ENCODE data around the gene DTYMK. TPM values are rescaled to one million over a fixed set of nuclear protein-coding genes. Genes with fewer than 3 reads are reported as not detected.

Gene DTYMK
- polyA plus RNA-seq, 1 donor = 25.5 TPM

DNA sequence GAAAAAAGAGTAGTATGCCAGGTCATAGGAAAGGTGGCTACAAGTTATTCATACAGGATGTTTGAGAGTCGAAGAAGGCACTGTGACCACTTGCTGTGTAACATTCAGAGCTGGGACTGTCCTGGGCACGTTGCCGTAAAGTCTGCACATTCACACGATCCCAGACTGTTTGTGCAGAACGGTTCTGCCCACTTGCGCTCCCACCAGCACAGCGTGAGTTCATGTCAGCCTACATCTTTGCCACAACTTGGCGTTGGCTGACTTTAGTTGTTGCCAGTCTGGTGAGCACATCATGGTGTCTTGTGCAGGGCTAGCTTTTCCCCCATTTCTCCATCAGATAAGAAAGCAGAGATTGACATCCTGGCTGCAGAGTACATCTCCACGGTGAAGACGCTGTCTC, 22.3 kb upstream of the DTYMK start:
- no peak overlapping the region for H3K4me3 ChIP-seq (ENCODE audit: low read length)
- H3K36me3 ChIP-seq (ENCODE audit: control insufficient read depth, insufficient read depth, low read length) = peaks cover 66% of the 10 kb centered on the region
- H3K27ac ChIP-seq (ENCODE audit: low read length) = no peak overlapping the region
- no CpG with 5 or more reads among the region's 10 CpGs for WGBS (ENCODE audit: insufficient coverage, low lambda C conversion rate)
- peaks cover 6% of the 10 kb centered on the region for H3K9me3 ChIP-seq (ENCODE audit: control insufficient read depth, low read depth, low read length)
- no peaks in the 10 kb centered on the region for H3K4me1 ChIP-seq (ENCODE audit: control insufficient read depth, insufficient read depth, low read length)
- no peak for DNase-seq
- H3K27me3 ChIP-seq (ENCODE audit: control insufficient read depth, insufficient read depth, low read length) = no peaks in the 10 kb centered on the region

DNA sequence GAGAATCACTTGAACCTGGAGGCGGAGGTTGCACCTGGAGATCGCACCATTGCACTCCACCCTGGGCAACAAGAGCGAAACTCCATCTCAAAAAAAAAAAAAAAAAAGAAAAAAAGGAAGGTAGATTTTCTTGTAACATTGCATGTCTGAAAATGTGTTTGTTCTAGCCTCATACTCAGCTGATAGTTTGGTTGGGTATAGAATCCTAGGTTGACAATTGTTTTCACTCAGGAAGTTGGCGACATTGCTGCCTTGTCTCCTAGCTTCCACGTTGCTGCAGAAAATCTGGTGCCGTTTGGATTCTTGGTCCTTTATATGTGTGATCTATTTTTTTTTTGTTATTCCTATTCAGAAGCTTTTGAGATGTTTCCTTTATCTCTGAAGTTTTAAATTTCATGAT, 19.9 kb upstream of the DTYMK start:
- 80% methylated on average over 1 of the region's 6 CpGs for WGBS (ENCODE audit: insufficient coverage, low lambda C conversion rate)
- Histone ChIP-seq H3K4me1 (ENCODE audit: control insufficient read depth, insufficient read depth, low read length) (peaks cover 5% of the 10 kb centered on the region), H3K4me3 (ENCODE audit: low read length) (no peak overlapping the region), H3K27me3 (ENCODE audit: control insufficient read depth, insufficient read depth, low read length) (no peaks in the 10 kb centered on the region), H3K27ac (ENCODE audit: low read length) (no peak overlapping the region), H3K36me3 (ENCODE audit: control insufficient read depth, insufficient read depth, low read length) (peaks cover 49% of the 10 kb centered on the region), H3K9me3 (ENCODE audit: control insufficient read depth, low read depth, low read length) (peaks cover 9% of the 10 kb centered on the region)
- no peak for DNase-seq

GRCh38 chr2:241703032-241703604, 16.5 kb upstream of the DTYMK start:
- peak overlapping the region; percentile 73 for H3K4me3 ChIP-seq (ENCODE audit: low read length)
- WGBS (ENCODE audit: insufficient coverage, low lambda C conversion rate) = no CpG with 5 or more reads among the region's 11 CpGs
- H3K4me1 ChIP-seq (ENCODE audit: control insufficient read depth, insufficient read depth, low read length) = peaks cover 13% of the 10 kb centered on the region
- DNase-seq = peak in 1 of 2 donors; percentile 7
- H3K27me3 ChIP-seq (ENCODE audit: control insufficient read depth, insufficient read depth, low read length) = no peaks in the 10 kb centered on the region
- peaks cover 9% of the 10 kb centered on the region for H3K9me3 ChIP-seq (ENCODE audit: control insufficient read depth, low read depth, low read length)
- H3K27ac ChIP-seq (ENCODE audit: low read length) = peak overlapping the region; percentile 40
- H3K36me3 ChIP-seq (ENCODE audit: control insufficient read depth, insufficient read depth, low read length) = peaks cover 21% of the 10 kb centered on the region

DNA sequence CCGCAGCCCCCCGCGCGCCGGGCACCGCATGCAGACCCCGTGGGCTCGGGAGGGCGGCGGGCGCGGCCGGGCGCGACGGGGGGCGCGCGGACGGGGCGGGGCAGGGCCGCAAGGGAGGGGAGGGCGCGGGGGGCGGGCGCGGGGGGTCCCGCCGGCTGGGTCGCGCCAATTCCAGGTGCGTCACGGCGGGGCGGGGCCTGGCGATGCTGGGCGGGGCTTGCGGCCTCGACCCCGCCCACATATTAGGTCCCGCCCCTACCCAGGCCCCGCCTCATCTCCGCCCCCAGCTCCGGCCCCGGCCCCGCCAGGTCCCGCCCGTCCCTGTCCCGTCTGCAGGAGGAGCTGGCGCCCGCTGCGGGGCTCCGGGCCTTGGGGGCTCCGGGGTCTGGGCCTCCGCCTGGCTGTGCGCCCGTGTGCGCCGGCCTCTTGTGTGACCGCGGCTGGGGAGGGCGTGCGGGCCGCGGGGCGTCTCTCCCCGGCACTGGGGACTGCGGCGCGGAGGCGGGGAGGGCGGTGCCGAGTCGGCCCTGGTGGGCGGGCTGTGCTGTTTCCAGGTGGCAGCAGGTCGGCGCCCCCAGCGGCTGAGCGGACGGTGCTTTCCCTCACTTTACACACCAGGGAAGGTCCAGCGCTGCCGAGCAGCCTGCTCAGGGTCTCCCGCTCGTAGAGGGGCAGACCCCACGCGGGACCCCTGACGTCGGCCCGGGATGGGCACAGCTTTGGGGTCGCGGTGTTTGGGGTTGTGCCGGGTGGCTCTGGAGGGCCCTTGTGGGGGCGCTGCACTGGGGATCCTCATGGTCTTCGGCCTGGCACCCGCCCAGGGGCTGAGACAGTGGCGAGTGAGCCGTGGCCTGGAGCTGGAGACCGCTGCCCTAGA, 15.8 kb upstream of the DTYMK start:
- Histone ChIP-seq H3K9me3 (ENCODE audit: control insufficient read depth, low read depth, low read length) (peaks cover 9% of the 10 kb centered on the region), H3K36me3 (ENCODE audit: control insufficient read depth, insufficient read depth, low read length) (peaks cover 17% of the 10 kb centered on the region), H3K27ac (ENCODE audit: low read length) (peak overlapping the region; percentile 40), H3K27me3 (ENCODE audit: control insufficient read depth, insufficient read depth, low read length) (no peaks in the 10 kb centered on the region), H3K4me3 (ENCODE audit: low read length) (peak overlapping the region; percentile 73), H3K4me1 (ENCODE audit: control insufficient read depth, insufficient read depth, low read length) (peaks cover 13% of the 10 kb centered on the region)
- DNase-seq = peak; percentile 84 to 92
- no CpG with 5 or more reads among the region's 98 CpGs for WGBS (ENCODE audit: insufficient coverage, low lambda C conversion rate)

- peak; percentile 94 to 97 for DNase-seq
- Histone ChIP-seq H3K27ac (ENCODE audit: low read length) (peak within 1 kb of the TSS; percentile 91), H3K4me1 (ENCODE audit: control insufficient read depth, insufficient read depth, low read length) (peaks cover 13% of the 10 kb centered on the region), H3K4me3 (ENCODE audit: low read length) (peak within 1 kb of the TSS; percentile 73), H3K36me3 (ENCODE audit: control insufficient read depth, insufficient read depth, low read length) (peaks cover 14% of the 10 kb centered on the region), H3K27me3 (ENCODE audit: control insufficient read depth, insufficient read depth, low read length) (no peaks in the 10 kb centered on the region), H3K9me3 (ENCODE audit: control insufficient read depth, low read depth, low read length) (peaks cover 5% of the 10 kb centered on the region)
- WGBS (ENCODE audit: insufficient coverage, low lambda C conversion rate) = no CpG with 5 or more reads among the region's 96 CpGs
These were observed 15.0 kb upstream of the DTYMK start, which contains the start of gene ING5 for GRCh38 chr2:241701399-241702154. Gene ING5 (plus strand): TSS chr2:241702039. CDS start chr2:241702066, 27 bp downstream.

- H3K4me1 ChIP-seq (ENCODE audit: control insufficient read depth, insufficient read depth, low read length) = peaks cover 13% of the 10 kb centered on the region
- H3K36me3 ChIP-seq (ENCODE audit: control insufficient read depth, insufficient read depth, low read length) = peaks cover 9% of the 10 kb centered on the region
These were observed 14.5 kb upstream of the DTYMK start for GRCh38 chr2:241701149-241701398.

GRCh38 chr2:241695651-241696050, 9.0 kb upstream of the DTYMK start:
- peaks cover 3% of the 10 kb centered on the region for H3K4me1 ChIP-seq (ENCODE audit: control insufficient read depth, insufficient read depth, low read length)
- no CpG with 5 or more reads among the region's 4 CpGs for WGBS (ENCODE audit: insufficient coverage, low lambda C conversion rate)
- no peak overlapping the region for H3K27ac ChIP-seq (ENCODE audit: low read length)
- peaks cover 22% of the 10 kb centered on the region for H3K36me3 ChIP-seq (ENCODE audit: control insufficient read depth, insufficient read depth, low read length)
- no peak overlapping the region for H3K4me3 ChIP-seq (ENCODE audit: low read length)
- no peaks in the 10 kb centered on the region for H3K27me3 ChIP-seq (ENCODE audit: control insufficient read depth, insufficient read depth, low read length)
- no peak for DNase-seq
- H3K9me3 ChIP-seq (ENCODE audit: control insufficient read depth, low read depth, low read length) = no peaks in the 10 kb centered on the region

More at GRCh38 chr2:241701149-241701398, 14.5 kb upstream of the DTYMK start:
- Histone ChIP-seq H3K27me3 (ENCODE audit: control insufficient read depth, insufficient read depth, low read length) (no peaks in the 10 kb centered on the region), H3K4me3 (ENCODE audit: low read length) (peak overlapping the region; percentile 71), H3K9me3 (ENCODE audit: control insufficient read depth, low read depth, low read length) (peaks cover 3% of the 10 kb centered on the region), H3K27ac (ENCODE audit: low read length) (peak overlapping the region; percentile 91)
- no peak for DNase-seq
- WGBS (ENCODE audit: insufficient coverage, low lambda C conversion rate) = no CpG with 5 or more reads among the region's 17 CpGs

GRCh38 chr2:241692448-241692847, 5.8 kb upstream of the DTYMK start:
- no CpG with 5 or more reads among the region's 6 CpGs for WGBS (ENCODE audit: insufficient coverage, low lambda C conversion rate)
- Histone ChIP-seq H3K27me3 (ENCODE audit: control insufficient read depth, insufficient read depth, low read length) (no peaks in the 10 kb centered on the region), H3K4me3 (ENCODE audit: low read length) (no peak overlapping the region), H3K4me1 (ENCODE audit: control insufficient read depth, insufficient read depth, low read length) (peaks cover 7% of the 10 kb centered on the region), H3K27ac (ENCODE audit: low read length) (no peak overlapping the region), H3K9me3 (ENCODE audit: control insufficient read depth, low read depth, low read length) (no peaks in the 10 kb centered on the region), H3K36me3 (ENCODE audit: control insufficient read depth, insufficient read depth, low read length) (peaks cover 35% of the 10 kb centered on the region)
- no peak for DNase-seq

GRCh38 chr2:241690202-241690717, 3.6 kb upstream of the DTYMK start:
- peaks cover 7% of the 10 kb centered on the region for H3K4me1 ChIP-seq (ENCODE audit: control insufficient read depth, insufficient read depth, low read length)
- H3K4me3 ChIP-seq (ENCODE audit: low read length) = no peak overlapping the region
- H3K36me3 ChIP-seq (ENCODE audit: control insufficient read depth, insufficient read depth, low read length) = peaks cover 35% of the 10 kb centered on the region
- no peaks in the 10 kb centered on the region for H3K27me3 ChIP-seq (ENCODE audit: control insufficient read depth, insufficient read depth, low read length)
- H3K27ac ChIP-seq (ENCODE audit: low read length) = no peak overlapping the region
- DNase-seq = no peak
- WGBS (ENCODE audit: insufficient coverage, low lambda C conversion rate) = no CpG with 5 or more reads among the region's 6 CpGs
- H3K9me3 ChIP-seq (ENCODE audit: control insufficient read depth, low read depth, low read length) = no peaks in the 10 kb centered on the region

- Histone ChIP-seq H3K27ac (ENCODE audit: low read length) (no peak overlapping the region), H3K4me3 (ENCODE audit: low read length) (no peak overlapping the region), H3K4me1 (ENCODE audit: control insufficient read depth, insufficient read depth, low read length) (peaks cover 7% of the 10 kb centered on the region), H3K9me3 (ENCODE audit: control insufficient read depth, low read depth, low read length) (no peaks in the 10 kb centered on the region), H3K27me3 (ENCODE audit: control insufficient read depth, insufficient read depth, low read length) (no peaks in the 10 kb centered on the region), H3K36me3 (ENCODE audit: control insufficient read depth, insufficient read depth, low read length) (peaks cover 33% of the 10 kb centered on the region)
- no peak for DNase-seq
- WGBS (ENCODE audit: insufficient coverage, low lambda C conversion rate) = 100% methylated on average over 1 of the region's 10 CpGs
These were observed 2.7 kb upstream of the DTYMK start for GRCh38 chr2:241689306-241689705.
